Melanocyte of skin (primary cell): ENCODE data around the gene TLR10. TPM values are rescaled to one million over a fixed set of nuclear protein-coding genes. Genes with fewer than 3 reads are reported as not detected.

Experiments used
- small RNA-seq, 2 donors: library from RNA; depleted of rRNA; stranded (forward); fragments of <200 nt; gene quantifications; one replicate each; pipeline ENCODE3, GENCODE V24; 2012
- total RNA-seq, 2 donors: library from RNA; depleted of rRNA; stranded (reverse); fragments of >200 nt; gene quantifications; 2 replicates each; pipeline ENCODE4 v1.2.3, GENCODE V29; 2012

The TLR10 gene
- total RNA-seq: under 1 TPM in 1 of 2 donors, not detected in 1; under 0.01 TPM

GRCh38 chr4:38782452-38783108 lies at the start of gene TLR10:
TLR10 (minus strand) TSS chr4:38782990; CDS start chr4:38775590, 7,400 bp downstream.

GRCh38 chr4:38804654-38805295 lies 22.0 kb upstream of the TLR10 start, which contains the start of gene TLR1:
TLR1 (minus strand) TSS chr4:38804791; CDS start chr4:38798831, 5,960 bp downstream.

Small RNA genes lying within 50 kb of the gene (small RNA-seq; reads per million reads assigned to genes)
- gene RNA5SP158: 0 reads per million in 2 donors

Other genes starting within 250 kb of the TLR10 start
- 10 to 100 TPM; 13.0 to 14.1 TPM for gene KLF3, start 118.8 kb downstream of the TLR10 start, total RNA-seq
- gene TLR1, start 21.8 kb upstream of the TLR10 start, total RNA-seq: 10 to 100 TPM in 1 of 2 donors, 1 to 10 TPM in 1; 6.3 to 29.6 TPM
- gene TLR6, start 73.8 kb upstream of the TLR10 start, total RNA-seq: 10 to 100 TPM in 1 of 2 donors, 1 to 10 TPM in 1; 5.0 to 18.9 TPM
- 100 to 1,000 TPM in 1 of 2 donors, 10 to 100 TPM in 1; 98.4 to 121 TPM for gene FAM114A1, start 84.8 kb upstream of the TLR10 start, total RNA-seq
- not detected for gene TMEM156, start 249.4 kb upstream of the TLR10 start, total RNA-seq